Endothelial cell of umbilical vein (primary cell): ENCODE results near the gene KIF22. TPM values are rescaled to one million over a fixed set of nuclear protein-coding genes. Genes with fewer than 3 reads are reported as not detected.

Experiments
- BruUV-seq: library from RNA; stranded (reverse); fragments of 400-500 nt; replicated peaks from 2 replicates; lab custom pipeline; 2021; lab: Mats Ljungman, UMichigan
- CTCF ChIA-PET: fragments of 300-600, 350-600 bp; sonication (Branson Sonifier 250); formaldehyde crosslinking; loops from one replicate; lab custom pipeline; 2021; ENCODE audit warnings: antibody characterized with exemption, inconsistent platforms; lab: Charles Lee
- POLR2A ChIA-PET: fragments of 300-600, 350-600 bp; sonication (Branson Sonifier 250); formaldehyde crosslinking; loops from one replicate; lab custom pipeline; 2021; ENCODE audit warnings: antibody characterized with exemption, inconsistent platforms; lab: Charles Lee
- DNase-seq: peaks from one replicate; pipeline ENCODE4 v3.0.0-alpha.2; 2011; ENCODE audit warnings: low read depth, low spot score
- FAIRE-seq: peaks from 2 replicates; lab custom pipeline; 2011; peaks lifted over from hg19 to GRCh38; lab: Jason Lieb, UNC
- H2AFZ ChIP-seq: 2 replicates; pipeline ENCODE4 v1.6.0; 2012; ENCODE audit warnings: low read depth, low read length, control low read depth, inconsistent platforms
- H3K27ac ChIP-seq: 2 replicates; pipeline ENCODE4 v1.5.1; 2011; ENCODE audit warnings: low read depth, mild to moderate bottlenecking, control low read depth, low read length, moderate library complexity; ENCODE audit not compliant: insufficient read depth
- H3K27me3 ChIP-seq, 2 experiments: 2 replicates each; pipeline versions ENCODE4 v1.6.0 to v1.6.1; 2011; ENCODE audit warnings: low read length in 2 of 2, mixed read lengths in 1 of 2; ENCODE audit not compliant: control insufficient read depth in 2 of 2, insufficient read depth in 2 of 2
- H3K36me3 ChIP-seq, 2 experiments: 2 replicates in 1 of 2; 3 replicates in 1 of 2; pipeline ENCODE4 v1.5.1; 2011; ENCODE audit warnings: low read length in 2 of 2, mild to moderate bottlenecking in 1 of 2, moderate library complexity in 1 of 2; ENCODE audit not compliant: control insufficient read depth in 2 of 2, insufficient read depth in 2 of 2; ENCODE audit errors: extremely low read depth in 1 of 2
- H3K4me1 ChIP-seq: 3 replicates; pipeline ENCODE4 v1.5.1; 2011; ENCODE audit warnings: mild to moderate bottlenecking, low read length; ENCODE audit not compliant: control insufficient read depth, insufficient read depth; ENCODE audit errors: extremely low read depth
- H3K4me2 ChIP-seq: 2 replicates; pipeline ENCODE4 v1.6.1; 2011; ENCODE audit warnings: low read length, control low read depth, mixed read lengths; ENCODE audit not compliant: insufficient read depth
- H3K4me3 ChIP-seq, 3 experiments: fragments of 200-600 bp in 1 of 3; sonication (generic), shearing (Covaris generic) in 1 of 3; replicated peaks in 1 of 3; 2 replicates each; pipeline ENCODE4 v1.5.1; 2011 to 2016; ENCODE audit warnings: control low read depth in 3 of 3, low read length in 3 of 3, mild to moderate bottlenecking in 2 of 3, inconsistent platforms in 1 of 3, low read depth in 1 of 3, moderate library complexity in 1 of 3; ENCODE audit not compliant: insufficient read depth in 1 of 3
- H3K79me2 ChIP-seq: 2 replicates; pipeline ENCODE4 v1.6.0; 2012; ENCODE audit warnings: low read length, inconsistent platforms; ENCODE audit not compliant: control insufficient read depth, insufficient read depth
- H3K9ac ChIP-seq: replicated peaks from 2 replicates; pipeline ENCODE3; 2011; ENCODE audit warnings: low read length, control low read depth; ENCODE audit not compliant: insufficient read depth; ENCODE audit errors: extremely low read depth
- H3K9me1 ChIP-seq: replicated peaks from 3 replicates; pipeline ENCODE4 v1.6.0; 2011; ENCODE audit warnings: mild to moderate bottlenecking, low read length; ENCODE audit not compliant: control insufficient read depth, insufficient read depth; ENCODE audit errors: extremely low read depth
- H3K9me3 ChIP-seq: replicated peaks from 2 replicates; pipeline ENCODE4 v1.5.1; 2012; ENCODE audit warnings: low read length, inconsistent platforms; ENCODE audit not compliant: control insufficient read depth, insufficient read depth
- H4K20me1 ChIP-seq: replicated peaks from 2 replicates; pipeline ENCODE3; 2011; ENCODE audit warnings: mild to moderate bottlenecking, low read length; ENCODE audit not compliant: control insufficient read depth, insufficient read depth; ENCODE audit errors: extremely low read depth
- EZH2 ChIP-seq: IDR thresholded peaks from 2 replicates; pipeline ENCODE4 v1.6.1; 2012; ENCODE audit warnings: borderline replicate concordance, low read depth, mild to moderate bottlenecking, moderate library complexity, low read length, inconsistent platforms; ENCODE audit not compliant: severe bottlenecking
- FOS ChIP-seq: IDR thresholded peaks from 2 replicates; pipeline ENCODE4 v1.6.1; 2011; ENCODE audit warnings: mild to moderate bottlenecking, low read length, moderate library complexity, borderline replicate concordance; ENCODE audit not compliant: insufficient read depth
- GATA2 ChIP-seq: IDR thresholded peaks from 2 replicates; pipeline ENCODE4 v1.7.0; 2011; ENCODE audit warnings: low read depth, mild to moderate bottlenecking, moderate library complexity, mixed read lengths, low read length; ENCODE audit not compliant: insufficient read length, insufficient read depth
- JUN ChIP-seq: IDR thresholded peaks from 2 replicates; pipeline ENCODE4 v1.6.1; 2011; ENCODE audit warnings: borderline replicate concordance, low read depth; ENCODE audit not compliant: insufficient read length, insufficient read depth
- MAX ChIP-seq: IDR thresholded peaks from 2 replicates; pipeline ENCODE4 v1.6.1; 2011; ENCODE audit not compliant: insufficient read depth, insufficient read length
- MYC ChIP-seq: IDR thresholded peaks from one replicate; pipeline ENCODE4 v1.6.1; 2011; ENCODE audit warnings: mild to moderate bottlenecking, low read depth, low read length
- POLR2A ChIP-seq: IDR thresholded peaks from 2 replicates; pipeline ENCODE4 v1.6.1; 2012; ENCODE audit warnings: low read depth, mild to moderate bottlenecking, control low read depth, low read length
- POLR2AphosphoS5 ChIP-seq: IDR thresholded peaks from 2 replicates; pipeline ENCODE4 v1.6.1; 2012; ENCODE audit warnings: low read depth, mild to moderate bottlenecking, control low read depth, low read length, moderate library complexity; ENCODE audit not compliant: insufficient read depth
- dilution Hi-C: fragments of 300-500 bp; cut with MboI; formaldehyde crosslinking; loops from one replicate; pipeline ENCODE4 v1.15.0; 2019; ENCODE audit warnings: low sequenced_read_pairs; ENCODE audit not compliant: extremely low pct_ligation_motif_present
- intact Hi-C: fragments of 100-400 bp; cut with micrococcal nuclease; formaldehyde crosslinking; loops from one replicate; pipeline ENCODE4 v1.10.0; 2022
- polyA plus RNA-seq, 4 experiments: library from polyadenylated mRNA; depleted of rRNA in 3 of 4; stranded (reverse) in 3 of 4; unstranded in 1 of 4; fragments of >200 nt; gene quantifications; 2 replicates each; pipeline versions ENCODE4 v1.2.1 to v1.2.3, GENCODE V29; 2011 to 2012; ENCODE audit warnings: missing spikeins in 1 of 4
- total RNA-seq: library from RNA; stranded (reverse); gene quantifications from 2 replicates; pipeline ENCODE4 v1.2.3, GENCODE V29; 2021
- TF ChIP-seq, protein P1 (sequence below), 2 donors: IDR thresholded peaks; 1 replicate in 1 of 2; 2 replicates in 1 of 2; pipeline ENCODE4 v1.5.1; 2011; ENCODE audit warnings: low read length in 2 of 2, mild to moderate bottlenecking in 2 of 2, moderate library complexity in 2 of 2, control low read depth in 1 of 2, inconsistent platforms in 1 of 2, low read depth in 1 of 2; ENCODE audit not compliant: insufficient read depth in 1 of 2; ENCODE audit errors: extremely low read depth in 1 of 2

The KIF22 gene
- total and polyA plus RNA-seq, 2 donors (not counting 3 experiments of a cell fraction or from before 2014, with no cell fraction given): 67.3 to 90.0 TPM

DNA sequence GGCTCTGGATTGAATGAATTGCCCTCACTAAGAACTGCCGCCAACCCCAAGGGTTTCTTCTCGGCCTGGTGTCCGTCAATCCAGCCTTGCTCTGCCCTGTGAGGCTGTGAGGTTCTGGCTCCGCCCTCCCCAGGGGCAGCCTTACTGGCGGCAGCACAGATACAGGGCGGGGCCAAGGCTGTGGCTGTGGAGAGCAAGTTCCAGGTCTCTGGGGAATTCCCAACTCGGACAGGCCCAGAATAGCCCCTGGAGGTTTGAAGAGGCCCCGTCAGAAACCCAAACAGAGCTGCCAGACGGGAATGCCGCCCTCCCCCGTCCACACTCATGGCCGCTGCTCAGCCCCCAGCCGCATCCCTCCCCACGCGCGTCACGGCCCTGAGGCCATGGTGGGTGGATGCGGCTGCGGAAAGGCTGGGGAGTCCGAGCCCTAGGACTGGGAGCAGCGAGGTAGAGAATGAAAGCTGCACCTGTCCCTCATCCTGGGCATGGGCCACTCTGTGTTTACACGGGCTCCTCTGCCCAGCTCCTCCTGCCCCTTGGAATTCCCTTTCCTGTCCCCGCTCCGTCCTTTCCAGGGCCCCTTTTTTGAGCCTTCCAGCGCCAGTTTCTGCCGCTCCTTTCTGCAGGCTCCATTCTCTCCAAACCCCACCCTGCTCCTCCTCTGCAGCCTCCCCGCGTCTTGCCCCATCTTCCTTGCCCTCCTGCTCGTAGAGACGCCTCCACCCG lies 20.8 kb downstream of the KIF22 start:
- Histone ChIP-seq H3K36me3 (peaks cover 0 to 14% of the 10 kb centered on the region in 2 experiments), H3K27ac (peak overlapping the region; percentile 35), H3K79me2 (peaks cover 29% of the 10 kb centered on the region), H3K27me3 (no peaks in the 10 kb centered on the region), H3K9me1 (no peaks in the 10 kb centered on the region), H3K9ac (peak overlapping the region; percentile 36), H3K4me1 (peaks cover 47% of the 10 kb centered on the region), H3K4me2 (peak overlapping the region; percentile 85), H4K20me1 (no peaks in the 10 kb centered on the region), H3K4me3 (peak overlapping the region; percentile 39 to 49 (median 46)), H3K9me3 (no peaks in the 10 kb centered on the region), H2AFZ (peak overlapping the region; percentile 64)
- ChIA-PET POLR2A (no interaction called here), CTCF (interaction anchor here (0.6 to 4.0 kb wide), 3 partner anchors 37 to 111 kb away, joined by 3 to 29 read pairs (median 4); no protein-coding TSS in a partner anchor)
- peak; percentile 98 for FAIRE-seq
- TF ChIP-seq EZH2 (no peak), POLR2AphosphoS5 (peak; percentile 53), POLR2A (peak; percentile 32)
- peak; percentile 94 for DNase-seq
- intact Hi-C loops: loop anchor here (1.0 to 2.0 kb wide), 2 partner anchors 51 to 185 kb away; partner anchors contain the start of genes CDIPT and INO80E
- BruUV-seq: no TSS peak
- dilution Hi-C loops: no loop called here

DNA sequence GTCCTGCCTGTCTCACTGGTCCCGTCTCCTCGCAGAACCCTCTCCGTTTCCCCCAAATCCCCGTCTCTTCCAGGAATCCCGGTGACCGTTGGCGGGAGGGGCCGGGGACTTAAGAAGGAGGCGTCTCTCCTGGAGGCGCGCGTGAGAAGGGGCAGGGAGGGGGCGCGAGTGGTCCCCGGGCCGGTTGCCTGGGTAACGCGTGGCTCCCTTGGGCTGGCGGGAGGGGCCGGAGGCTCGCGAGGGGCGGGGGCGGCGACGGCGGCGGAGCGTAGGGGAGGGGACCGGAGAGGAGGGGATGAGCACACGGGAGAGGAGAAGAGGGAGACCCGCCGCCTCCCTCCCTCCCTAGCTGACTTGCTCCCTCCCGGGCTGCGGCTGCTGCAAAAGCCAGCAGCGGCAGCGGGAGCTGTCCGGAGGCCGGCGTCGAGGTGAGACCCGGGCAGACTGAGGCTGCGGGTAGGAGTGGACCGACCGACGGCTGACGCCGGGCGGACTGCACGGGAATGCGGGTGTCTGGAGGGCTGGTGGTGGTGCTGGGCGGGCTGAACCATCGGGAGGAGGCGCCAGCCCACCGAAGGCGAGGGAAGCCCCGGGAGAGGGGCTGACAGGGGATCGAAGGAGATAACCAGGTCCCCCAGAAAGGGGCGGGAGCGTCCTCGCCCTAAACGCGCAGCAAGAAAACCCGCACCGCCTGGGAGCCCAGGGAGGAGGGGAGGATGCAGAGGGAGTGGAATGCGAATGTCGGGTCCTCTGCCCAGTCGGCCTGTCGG lies 21.5 kb downstream of the KIF22 start, which contains the start of gene PRRT2:
TSS of gene PRRT2 (plus strand) at position 298 of the 770 bp plus-strand sequence. CDS start 862 bp downstream, outside the sequence.
- peaks cover 0 to 14% of the 10 kb centered on the region in 2 experiments for H3K36me3 ChIP-seq
- H3K79me2 ChIP-seq: peaks cover 33% of the 10 kb centered on the region
- H3K27me3 ChIP-seq: no peaks in the 10 kb centered on the region
- TF ChIP-seq, protein P1, sequence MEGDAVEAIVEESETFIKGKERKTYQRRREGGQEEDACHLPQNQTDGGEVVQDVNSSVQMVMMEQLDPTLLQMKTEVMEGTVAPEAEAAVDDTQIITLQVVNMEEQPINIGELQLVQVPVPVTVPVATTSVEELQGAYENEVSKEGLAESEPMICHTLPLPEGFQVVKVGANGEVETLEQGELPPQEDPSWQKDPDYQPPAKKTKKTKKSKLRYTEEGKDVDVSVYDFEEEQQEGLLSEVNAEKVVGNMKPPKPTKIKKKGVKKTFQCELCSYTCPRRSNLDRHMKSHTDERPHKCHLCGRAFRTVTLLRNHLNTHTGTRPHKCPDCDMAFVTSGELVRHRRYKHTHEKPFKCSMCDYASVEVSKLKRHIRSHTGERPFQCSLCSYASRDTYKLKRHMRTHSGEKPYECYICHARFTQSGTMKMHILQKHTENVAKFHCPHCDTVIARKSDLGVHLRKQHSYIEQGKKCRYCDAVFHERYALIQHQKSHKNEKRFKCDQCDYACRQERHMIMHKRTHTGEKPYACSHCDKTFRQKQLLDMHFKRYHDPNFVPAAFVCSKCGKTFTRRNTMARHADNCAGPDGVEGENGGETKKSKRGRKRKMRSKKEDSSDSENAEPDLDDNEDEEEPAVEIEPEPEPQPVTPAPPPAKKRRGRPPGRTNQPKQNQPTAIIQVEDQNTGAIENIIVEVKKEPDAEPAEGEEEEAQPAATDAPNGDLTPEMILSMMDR (IDR thresholded peaks at IDR 0.05; ENCODE audit: extremely low read depth in 1 of 2, insufficient read depth in 1 of 2, low read depth in 1 of 2, low read length in 2 of 2): no peak
- TF ChIP-seq EZH2 (no peak), MYC (no peak), POLR2A (no peak), FOS (no peak), JUN (no peak), MAX (no peak), GATA2 (no peak), POLR2AphosphoS5 (no peak)
- peak within 1 kb of the TSS; percentile 36 for H3K9ac ChIP-seq
- H3K4me3 ChIP-seq: peak within 1 kb of the TSS; percentile 39 to 49 (median 46)
- peak within 1 kb of the TSS; percentile 35 for H3K27ac ChIP-seq
- ChIA-PET POLR2A (no interaction called here), CTCF (interaction anchor here (0.6 to 4.0 kb wide), 3 partner anchors 36 to 111 kb away, joined by 3 to 29 read pairs (median 4); no protein-coding TSS in a partner anchor)
- no peaks in the 10 kb centered on the region for H3K9me3 ChIP-seq
- peak within 1 kb of the TSS; percentile 85 for H3K4me2 ChIP-seq
- FAIRE-seq: peak; percentile 69
- no TSS peak for BruUV-seq
- peaks cover 50% of the 10 kb centered on the region for H3K4me1 ChIP-seq
- dilution Hi-C loops: no loop called here
- no peaks in the 10 kb centered on the region for H3K9me1 ChIP-seq
- H2AFZ ChIP-seq: peak within 1 kb of the TSS; percentile 64
- H4K20me1 ChIP-seq: no peaks in the 10 kb centered on the region
- intact Hi-C loops: loop anchor here (1.0 to 2.0 kb wide), 2 partner anchors 51 to 184 kb away; partner anchors contain the start of genes CDIPT and INO80E
- peak; percentile 55 for DNase-seq
